ENCODE results near the gene AAMP.

DNA sequence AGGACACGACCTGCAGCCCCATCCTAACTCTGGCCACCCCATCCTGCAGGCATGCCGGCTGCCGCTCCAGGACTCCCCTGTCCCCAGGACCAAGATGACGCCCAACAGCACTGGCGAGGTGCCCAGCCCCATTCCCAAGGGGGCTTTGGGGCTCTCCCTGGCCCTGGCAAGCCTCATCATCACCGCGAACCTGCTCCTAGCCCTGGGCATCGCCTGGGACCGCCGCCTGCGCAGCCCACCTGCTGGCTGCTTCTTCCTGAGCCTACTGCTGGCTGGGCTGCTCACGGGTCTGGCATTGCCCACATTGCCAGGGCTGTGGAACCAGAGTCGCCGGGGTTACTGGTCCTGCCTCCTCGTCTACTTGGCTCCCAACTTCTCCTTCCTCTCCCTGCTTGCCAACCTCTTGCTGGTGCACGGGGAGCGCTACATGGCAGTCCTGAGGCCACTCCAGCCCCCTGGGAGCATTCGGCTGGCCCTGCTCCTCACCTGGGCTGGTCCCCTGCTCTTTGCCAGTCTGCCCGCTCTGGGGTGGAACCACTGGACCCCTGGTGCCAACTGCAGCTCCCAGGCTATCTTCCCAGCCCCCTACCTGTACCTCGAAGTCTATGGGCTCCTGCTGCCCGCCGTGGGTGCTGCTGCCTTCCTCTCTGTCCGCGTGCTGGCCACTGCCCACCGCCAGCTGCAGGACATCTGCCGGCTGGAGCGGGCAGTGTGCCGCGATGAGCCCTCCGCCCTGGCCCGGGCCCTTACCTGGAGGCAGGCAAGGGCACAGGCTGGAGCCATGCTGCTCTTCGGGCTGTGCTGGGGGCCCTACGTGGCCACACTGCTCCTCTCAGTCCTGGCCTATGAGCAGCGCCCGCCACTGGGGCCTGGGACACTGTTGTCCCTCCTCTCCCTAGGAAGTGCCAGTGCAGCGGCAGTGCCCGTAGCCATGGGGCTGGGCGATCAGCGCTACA lies 7.0 kb downstream of the AAMP start:
- no peak for TF ChIP-seq CTCF (IDR thresholded peaks at IDR 0.05; ENCODE audit: low read depth, low read length)
- TF ChIP-seq POLR2A (IDR thresholded peaks at IDR 0.05; ENCODE audit: extremely low read depth, insufficient read length), result no peak
- TF ChIP-seq, protein P1, sequence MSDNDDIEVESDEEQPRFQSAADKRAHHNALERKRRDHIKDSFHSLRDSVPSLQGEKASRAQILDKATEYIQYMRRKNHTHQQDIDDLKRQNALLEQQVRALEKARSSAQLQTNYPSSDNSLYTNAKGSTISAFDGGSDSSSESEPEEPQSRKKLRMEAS (IDR thresholded peaks at IDR 0.05; ENCODE audit: low read depth, low read length), result no peak

All from NB4 (cell line).